BLaER1 (cell line): ENCODE data around the gene MLLT6.

ENCODE experiments used
- H3K27ac ChIP-seq: shearing (Covaris generic); formaldehyde crosslinking; 2 replicates; pipeline ENCODE4 v1.8.1; 2022
- H3K27me3 ChIP-seq: shearing (Covaris generic); formaldehyde crosslinking; 2 replicates; pipeline ENCODE4 v1.8.1; 2022
- H3K36me3 ChIP-seq: shearing (Covaris generic); formaldehyde crosslinking; 2 replicates; pipeline ENCODE4 v1.8.1; 2022
- H3K4me1 ChIP-seq: shearing (Covaris generic); formaldehyde crosslinking; 2 replicates; pipeline ENCODE4 v1.8.1; 2022
- H3K4me2 ChIP-seq: shearing (Covaris generic); formaldehyde crosslinking; 2 replicates; pipeline ENCODE4 v1.8.1; 2022
- H3K4me3 ChIP-seq: shearing (Covaris generic); formaldehyde crosslinking; 2 replicates; pipeline ENCODE4 v1.8.1; 2022
- H3K9ac ChIP-seq: shearing (Covaris generic); formaldehyde crosslinking; 2 replicates; pipeline ENCODE4 v1.8.1; 2022
- H3K9me3 ChIP-seq: shearing (Covaris generic); formaldehyde crosslinking; 2 replicates; pipeline ENCODE4 v1.8.1; 2022
- H4K20me1 ChIP-seq: shearing (Covaris generic); formaldehyde crosslinking; 2 replicates; pipeline ENCODE4 v1.8.1; 2022
- Cebpa-rat ChIP-seq: shearing (Covaris generic); IDR thresholded peaks from 2 replicates; pipeline ENCODE4 v1.8.1; 2022

Gene MLLT6

GRCh38 chr17:38704606-38705522 lies at the start of gene MLLT6:
TSS of gene MLLT6 (plus strand) at chr17:38705273. CDS start at chr17:38705633, 360 bp downstream.
- Histone ChIP-seq H3K27me3 (no peaks in the 10 kb centered on the region), H3K4me3 (peak within 1 kb of the TSS; percentile 97), H3K9ac (peak within 1 kb of the TSS; percentile 99), H3K4me2 (peak within 1 kb of the TSS; percentile 94), H3K27ac (peak within 1 kb of the TSS; percentile 99), H3K36me3 (peaks cover 30% of the 10 kb centered on the region), H3K9me3 (no peaks in the 10 kb centered on the region), H4K20me1 (peaks cover 40% of the 10 kb centered on the region), H3K4me1 (peaks cover 60% of the 10 kb centered on the region)
- TF ChIP-seq Cebpa-rat, result no peak

GRCh38 chr17:38656959-38657823 lies 47.9 kb upstream of the MLLT6 start:
- Histone ChIP-seq H3K9ac (no peak overlapping the region), H4K20me1 (no peaks in the 10 kb centered on the region), H3K27me3 (no peaks in the 10 kb centered on the region), H3K9me3 (no peaks in the 10 kb centered on the region), H3K4me3 (no peak overlapping the region), H3K4me2 (0 out of 2 replicates have a peak overlapping the region, but pooled peaks have one; percentile 58), H3K4me1 (peaks cover 61% of the 10 kb centered on the region), H3K36me3 (no peaks in the 10 kb centered on the region), H3K27ac (no peak overlapping the region)
- TF ChIP-seq Cebpa-rat, result no peak

DNA sequence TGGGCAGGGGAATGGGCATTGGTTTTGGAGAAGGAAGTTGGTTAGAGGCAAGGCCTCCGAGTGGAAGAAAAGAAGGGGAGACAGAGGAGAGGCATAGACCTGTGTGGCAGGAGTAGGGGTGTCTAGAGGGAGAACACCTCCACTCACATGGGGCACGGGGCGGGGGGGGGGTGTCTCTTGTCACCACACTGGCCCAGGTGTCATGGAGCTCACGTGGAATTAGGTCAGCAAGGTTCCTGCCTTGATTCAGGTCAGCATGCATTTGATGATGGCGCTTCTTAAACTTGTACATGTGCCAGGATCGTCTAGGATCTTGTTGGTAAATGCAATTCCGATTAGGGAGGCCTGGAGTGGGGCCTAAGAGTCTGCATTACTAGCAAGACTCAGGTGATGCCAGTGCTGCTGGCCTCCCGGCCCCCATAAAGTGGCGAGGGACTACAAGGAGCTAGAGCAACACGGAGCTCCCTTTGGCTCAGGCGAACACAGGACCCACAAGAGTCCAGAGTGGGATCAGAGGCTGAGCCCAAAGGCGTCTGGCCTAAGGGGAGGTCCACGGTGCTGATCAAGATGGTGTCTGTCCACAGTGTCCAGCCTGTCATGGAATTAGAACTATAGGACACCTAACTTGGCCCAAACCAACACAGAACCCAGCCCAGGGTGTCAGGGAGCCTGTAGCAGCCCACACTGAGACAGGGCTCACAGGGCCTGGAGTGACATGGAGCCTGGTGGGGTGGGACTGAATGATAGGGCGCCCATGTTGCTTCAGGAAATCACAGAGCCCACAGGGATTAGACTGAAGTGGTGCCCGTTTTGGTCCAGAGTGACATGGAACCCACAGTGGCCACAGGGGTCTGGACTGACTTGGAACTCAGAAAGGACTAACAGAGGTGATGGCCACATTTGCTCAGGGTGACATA lies 47.0 kb upstream of the MLLT6 start:
- H3K27me3 ChIP-seq, result no peaks in the 10 kb centered on the region
- no peaks in the 10 kb centered on the region for H3K36me3 ChIP-seq
- H3K27ac ChIP-seq, result no peak overlapping the region
- no peaks in the 10 kb centered on the region for H4K20me1 ChIP-seq
- peaks cover 53% of the 10 kb centered on the region for H3K4me1 ChIP-seq
- peak overlapping the region; percentile 58 for H3K4me2 ChIP-seq
- no peak for TF ChIP-seq Cebpa-rat
- no peak overlapping the region for H3K9ac ChIP-seq
- H3K4me3 ChIP-seq, result no peak overlapping the region
- H3K9me3 ChIP-seq, result no peaks in the 10 kb centered on the region

DNA sequence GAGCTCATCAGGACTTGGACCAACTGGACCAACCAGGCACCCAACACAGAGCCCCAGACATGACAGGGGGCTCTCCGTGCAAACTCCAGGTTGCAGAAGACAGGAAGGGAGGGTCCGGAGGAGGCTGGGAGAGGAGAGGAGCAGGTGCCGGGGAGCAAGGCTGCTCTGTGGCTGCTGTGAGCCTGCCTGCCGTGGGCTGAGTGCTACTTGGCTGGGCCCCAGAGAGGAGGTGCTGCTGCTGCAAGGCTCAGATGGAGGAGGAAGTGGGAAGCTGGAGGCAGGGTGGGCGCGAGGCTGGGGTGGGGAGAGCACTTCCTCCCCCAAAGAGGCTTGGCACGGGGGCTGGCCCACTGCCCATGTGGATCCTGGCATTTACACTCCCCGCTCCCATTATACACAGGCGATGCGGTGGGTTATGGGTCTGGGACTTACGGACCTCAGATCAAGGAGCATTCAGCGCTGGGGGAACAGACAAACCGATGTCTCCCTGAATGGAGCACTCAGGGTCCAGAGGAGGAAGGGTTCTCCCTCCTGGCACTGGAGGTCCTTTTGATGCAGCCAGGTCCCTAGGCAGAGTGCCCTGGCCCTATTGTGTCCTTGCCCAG lies 46.2 kb upstream of the MLLT6 start:
- H3K4me3 ChIP-seq, result no peak overlapping the region
- peaks cover 50% of the 10 kb centered on the region for H3K4me1 ChIP-seq
- H3K4me2 ChIP-seq, result peak overlapping the region; percentile 58
- H3K27me3 ChIP-seq, result no peaks in the 10 kb centered on the region
- no peak overlapping the region for H3K9ac ChIP-seq
- H3K36me3 ChIP-seq, result no peaks in the 10 kb centered on the region
- no peaks in the 10 kb centered on the region for H4K20me1 ChIP-seq
- no peak overlapping the region for H3K27ac ChIP-seq
- no peaks in the 10 kb centered on the region for H3K9me3 ChIP-seq
- TF ChIP-seq Cebpa-rat, result no peak

- H3K36me3 ChIP-seq, result no peaks in the 10 kb centered on the region
- H3K4me2 ChIP-seq, result no peak overlapping the region
- H3K27me3 ChIP-seq, result no peaks in the 10 kb centered on the region
- no peaks in the 10 kb centered on the region for H4K20me1 ChIP-seq
- peaks cover 44% of the 10 kb centered on the region for H3K4me1 ChIP-seq
- no peak overlapping the region for H3K9ac ChIP-seq
- no peak overlapping the region for H3K4me3 ChIP-seq
- no peak for TF ChIP-seq Cebpa-rat
- no peak overlapping the region for H3K27ac ChIP-seq
- H3K9me3 ChIP-seq, result no peaks in the 10 kb centered on the region
Measured at GRCh38 chr17:38659415-38659814, 45.7 kb upstream of the MLLT6 start.

- peaks cover 35% of the 10 kb centered on the region for H3K4me1 ChIP-seq
- H4K20me1 ChIP-seq, result no peaks in the 10 kb centered on the region
- no peaks in the 10 kb centered on the region for H3K36me3 ChIP-seq
- H3K9me3 ChIP-seq, result no peaks in the 10 kb centered on the region
- H3K27ac ChIP-seq, result no peak overlapping the region
- H3K9ac ChIP-seq, result no peak overlapping the region
- no peak overlapping the region for H3K4me3 ChIP-seq
- no peak overlapping the region for H3K4me2 ChIP-seq
- no peaks in the 10 kb centered on the region for H3K27me3 ChIP-seq
- TF ChIP-seq Cebpa-rat, result no peak
Measured at GRCh38 chr17:38660097-38661025, 44.7 kb upstream of the MLLT6 start.

DNA sequence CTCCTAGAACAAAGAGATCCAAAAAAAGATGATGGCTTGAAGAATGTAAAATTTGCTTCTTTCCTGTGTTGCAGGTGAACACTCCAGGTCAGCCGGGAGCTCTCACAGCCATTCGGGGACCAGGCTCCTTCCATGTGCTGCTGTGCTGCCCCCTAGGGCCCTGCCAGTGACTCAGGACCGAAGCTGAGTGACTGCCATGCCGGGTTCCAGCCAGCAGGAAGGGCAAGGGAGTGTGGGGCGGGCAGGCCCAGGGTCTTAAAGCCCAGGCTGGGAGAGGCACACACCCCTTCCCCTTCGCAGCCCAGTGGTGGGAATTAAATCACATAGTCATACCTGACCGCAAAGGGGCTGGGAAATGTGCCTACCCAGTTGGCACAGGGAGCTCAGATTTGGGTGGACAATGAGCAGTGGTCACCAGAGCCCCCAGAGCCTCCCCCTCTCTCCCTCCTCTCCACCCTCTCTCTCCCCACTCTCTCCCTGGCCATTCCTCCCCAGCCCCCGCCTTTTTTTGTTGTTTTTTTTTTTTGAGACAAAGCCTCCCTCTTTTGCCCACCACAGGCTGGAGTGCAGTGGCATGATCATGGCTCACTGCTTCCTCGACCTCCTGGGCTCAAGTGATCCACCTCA lies 41.8 kb upstream of the MLLT6 start:
- Histone ChIP-seq H3K4me3 (no peak overlapping the region), H4K20me1 (no peaks in the 10 kb centered on the region; the same call in 1 of the 2 replicates), H3K9ac (no peak overlapping the region), H3K36me3 (no peaks in the 10 kb centered on the region), H3K27ac (no peak overlapping the region), H3K9me3 (no peaks in the 10 kb centered on the region), H3K4me1 (peaks cover 22% of the 10 kb centered on the region), H3K27me3 (peaks cover 8% of the 10 kb centered on the region), H3K4me2 (no peak overlapping the region)
- TF ChIP-seq Cebpa-rat, result no peak
